GM18511 (cell line): ENCODE measurements around the gene CELSR2.
"Not testable (repeated sequence)": the region's sequence is repeated elsewhere in the genome, so short reads cannot be mapped to it uniquely, and the experiment has no call there.

Experiments
- ATAC-seq: cut with Tn5 transposase; IDR thresholded peaks from one replicate; pipeline ENCODE4 v1.9.1; 2021; ENCODE audit warnings: mild to moderate bottlenecking, moderate library complexity; ENCODE audit not compliant: unreplicated experiment

CELSR2 gene

DNA sequence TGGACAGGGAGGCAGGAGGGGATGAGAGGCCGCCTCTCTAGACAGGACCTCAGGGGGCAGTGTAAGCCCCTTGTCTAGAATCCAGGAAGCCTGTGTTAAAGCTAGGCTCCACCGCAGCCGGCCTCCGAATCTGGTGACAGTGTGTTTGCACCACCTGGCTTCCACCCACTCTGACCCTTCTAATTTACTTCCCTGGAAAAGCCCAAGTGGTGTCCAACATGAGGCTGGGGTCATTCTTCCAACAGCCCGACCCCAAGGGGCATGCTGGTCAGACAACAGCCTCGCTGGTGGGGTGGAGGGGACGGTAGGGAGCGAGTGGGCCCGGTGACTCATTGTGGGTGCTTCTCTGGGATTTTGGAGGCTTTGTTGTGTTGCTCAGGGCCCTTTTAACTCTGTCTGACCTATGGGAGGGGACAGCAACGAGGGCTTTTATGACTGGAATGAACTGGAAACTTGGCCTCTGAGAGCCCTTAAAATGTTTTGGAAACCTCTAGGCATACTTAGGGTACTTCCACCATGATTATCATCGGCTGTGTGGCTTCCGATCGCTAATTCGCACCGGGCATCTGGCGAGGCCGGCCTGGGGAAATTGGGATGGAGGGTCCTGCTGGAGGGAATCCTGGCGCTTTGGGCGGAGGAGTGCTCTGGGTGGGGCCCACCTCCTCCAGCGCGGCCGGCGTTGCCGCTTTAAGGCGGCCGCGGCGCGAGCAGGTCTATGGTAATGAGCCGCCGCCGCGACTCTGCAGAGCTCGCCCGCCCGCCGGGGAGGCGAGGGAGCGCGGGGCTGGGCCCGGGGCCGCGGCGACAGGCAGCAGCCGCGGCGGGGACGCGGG, at the start of gene CELSR2:
Gene CELSR2, plus strand, starts transcription at position 743 of the 833 bp plus-strand sequence. CDS start 541 bp downstream, outside the sequence.
- ATAC-seq, result peak; percentile 85

DNA sequence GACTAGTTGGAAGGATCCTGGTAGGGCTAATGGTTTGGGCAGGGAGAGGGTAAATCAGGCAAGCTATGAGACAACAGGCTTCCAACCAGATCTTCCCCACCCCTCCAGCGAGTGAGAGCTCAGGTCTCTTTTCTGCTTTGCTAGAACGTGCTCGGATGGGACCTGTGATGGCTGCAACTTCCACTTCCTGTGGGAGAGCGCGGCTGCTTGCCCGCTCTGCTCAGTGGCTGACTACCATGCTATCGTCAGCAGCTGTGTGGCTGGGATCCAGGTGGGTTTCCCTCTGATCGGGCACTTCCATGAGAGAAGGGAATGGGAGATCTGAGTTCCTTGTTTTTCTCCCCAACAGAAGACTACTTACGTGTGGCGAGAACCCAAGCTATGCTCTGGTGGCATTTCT, 49.6 kb upstream of the CELSR2 start:
- ATAC-seq, result no peak

DNA sequence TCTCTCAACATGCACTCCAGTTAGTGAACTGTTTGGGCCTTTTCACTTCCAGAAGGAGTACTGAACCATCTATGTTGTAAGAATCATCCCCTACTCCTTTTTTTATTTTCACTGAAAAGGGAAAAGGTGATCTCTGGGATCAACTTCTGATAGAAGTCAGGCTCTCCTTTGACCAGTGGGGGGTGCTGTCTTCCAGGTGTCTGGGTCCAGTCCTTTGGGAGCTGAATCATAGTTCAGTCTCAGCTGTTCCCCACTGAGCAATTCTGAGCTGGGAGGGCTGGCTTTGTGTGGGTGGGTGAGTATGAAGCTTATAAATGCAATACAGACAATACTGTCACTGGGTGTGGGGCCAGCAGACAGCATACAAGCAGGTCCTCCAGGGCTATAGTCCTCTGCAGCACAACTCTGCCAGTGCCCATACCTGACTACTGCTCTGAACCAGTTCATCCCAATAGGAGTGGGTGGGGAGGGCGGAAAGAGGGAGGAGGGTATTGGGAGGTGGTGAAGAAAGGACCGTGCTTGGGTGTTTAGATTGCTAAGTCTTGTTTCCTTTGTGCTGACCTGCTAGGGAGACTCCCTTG, 48.1 kb upstream of the CELSR2 start:
- ATAC-seq, result no peak

DNA sequence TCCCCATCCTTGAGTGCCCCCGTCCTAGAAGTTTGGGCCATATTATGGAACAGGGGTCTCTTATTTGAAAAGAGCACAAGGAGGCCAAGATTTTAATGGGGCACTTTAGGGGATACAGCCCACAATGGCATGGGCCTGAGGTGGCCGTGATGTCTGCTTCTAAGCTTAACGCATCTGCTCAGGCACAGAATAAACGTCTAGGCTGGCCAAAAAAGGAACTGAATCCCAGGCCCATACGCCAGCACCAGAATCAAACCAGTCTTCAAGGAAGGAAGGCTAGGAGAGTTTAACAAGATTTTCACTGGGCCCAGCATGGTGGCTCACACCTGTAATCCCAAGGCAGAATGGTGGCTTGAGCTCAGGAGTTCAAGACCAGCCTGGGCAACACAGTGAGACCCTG, 44.9 kb upstream of the CELSR2 start:
- no peak for ATAC-seq

DNA sequence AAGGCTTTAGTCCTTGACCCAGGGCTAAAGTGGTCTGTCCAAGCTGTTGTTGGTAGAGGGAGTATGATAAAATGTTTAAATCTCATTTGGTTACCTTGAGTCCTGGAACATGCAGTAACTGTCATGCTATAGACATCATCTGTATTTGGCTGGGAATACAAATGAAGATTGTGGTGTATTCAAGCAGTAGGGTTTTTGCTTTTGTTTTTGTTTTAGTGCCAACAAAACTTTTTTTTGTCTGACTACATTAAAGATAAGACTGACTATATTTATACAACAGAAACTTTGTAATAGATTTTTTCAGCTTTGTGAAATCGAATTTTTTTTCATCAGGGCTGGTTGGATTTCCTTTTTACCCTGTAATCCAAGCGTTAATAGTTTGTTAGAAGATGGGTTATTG, 43.0 kb upstream of the CELSR2 start:
- ATAC-seq, result no peak

DNA sequence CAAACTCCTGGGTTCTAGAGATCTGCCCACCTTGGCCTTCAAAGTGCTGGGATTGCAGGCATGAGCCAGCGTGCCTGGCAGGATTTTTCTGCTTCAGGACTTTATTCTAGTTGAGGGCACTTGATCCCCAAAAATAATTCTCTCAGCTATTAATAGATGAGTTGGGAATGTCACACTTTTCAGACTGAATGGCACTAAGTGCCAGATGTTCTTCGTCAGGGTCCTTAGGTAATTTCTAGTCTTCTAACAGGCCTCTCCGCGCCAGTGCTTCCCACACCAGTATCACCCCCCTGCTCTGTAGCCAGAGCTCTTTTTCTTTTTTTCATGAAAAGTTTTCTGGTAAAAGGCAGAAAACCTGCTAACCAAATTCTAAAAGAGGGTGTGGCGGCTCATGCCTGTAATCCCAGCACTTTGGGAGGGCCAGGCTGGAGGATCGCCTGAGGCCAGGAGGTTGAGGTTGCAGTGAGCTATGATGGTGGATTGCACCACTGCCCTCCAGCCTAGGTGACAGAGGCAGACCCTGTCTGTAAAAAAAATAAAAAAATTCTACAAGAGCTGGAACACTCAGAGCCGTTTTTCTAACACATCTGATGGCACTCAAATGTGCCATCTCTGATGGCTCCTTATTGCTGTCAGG, 41.8 kb upstream of the CELSR2 start:
- ATAC-seq, result no peak

DNA sequence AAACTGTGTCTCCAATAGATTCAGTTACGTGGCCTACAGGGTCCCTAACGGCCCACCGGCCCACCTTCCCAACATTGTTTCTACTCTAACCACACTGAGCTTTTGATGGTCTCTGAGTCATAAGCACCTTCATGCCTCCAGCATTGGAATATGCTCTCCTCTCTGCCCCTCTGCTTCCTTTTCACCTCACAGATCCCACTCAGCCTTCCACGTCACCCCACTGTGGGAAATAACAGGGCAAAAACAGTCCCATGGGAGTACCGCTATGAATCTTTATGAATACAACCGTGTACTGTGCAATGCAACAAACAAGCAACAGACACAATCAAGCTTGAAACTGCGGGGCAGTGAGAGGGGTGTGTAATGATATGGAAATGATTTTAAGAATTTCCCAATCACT, 40.9 kb upstream of the CELSR2 start:
- no peak for ATAC-seq

DNA sequence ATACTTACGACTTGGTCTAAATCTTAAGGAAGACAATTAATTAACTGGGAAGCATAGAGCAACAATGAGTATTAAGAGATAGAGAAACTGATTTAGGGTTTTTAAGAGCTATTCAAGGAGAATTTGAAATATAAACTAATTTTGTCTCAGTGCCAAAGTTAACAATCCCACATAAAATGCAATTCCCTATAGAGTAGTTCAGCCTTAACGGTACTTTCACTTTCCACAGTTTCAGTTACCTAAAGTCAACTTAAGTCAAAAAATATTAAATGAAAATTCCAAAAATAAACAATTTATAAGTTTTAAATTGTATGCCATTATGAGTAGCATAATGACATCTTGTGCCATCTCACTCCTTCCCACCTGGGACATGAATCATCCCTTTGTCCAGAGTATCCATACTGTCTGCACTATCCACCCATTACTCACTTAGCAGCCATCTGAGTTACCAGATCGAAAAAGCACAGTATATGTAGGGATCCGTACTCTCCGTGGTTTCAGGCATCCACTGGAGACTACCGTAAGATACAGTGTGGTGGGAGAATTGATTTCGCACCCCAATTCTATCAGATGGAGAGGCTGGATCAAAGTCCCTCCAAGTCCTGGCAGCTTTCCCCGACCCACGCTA, 40.4 kb upstream of the CELSR2 start:
- no peak for ATAC-seq

- no peak for ATAC-seq
Measured at GRCh38 chr1:109210058-109210457, 39.3 kb upstream of the CELSR2 start.

GRCh38 chr1:109213345-109213823, 36.0 kb upstream of the CELSR2 start:
- ATAC-seq, result no peak

DNA sequence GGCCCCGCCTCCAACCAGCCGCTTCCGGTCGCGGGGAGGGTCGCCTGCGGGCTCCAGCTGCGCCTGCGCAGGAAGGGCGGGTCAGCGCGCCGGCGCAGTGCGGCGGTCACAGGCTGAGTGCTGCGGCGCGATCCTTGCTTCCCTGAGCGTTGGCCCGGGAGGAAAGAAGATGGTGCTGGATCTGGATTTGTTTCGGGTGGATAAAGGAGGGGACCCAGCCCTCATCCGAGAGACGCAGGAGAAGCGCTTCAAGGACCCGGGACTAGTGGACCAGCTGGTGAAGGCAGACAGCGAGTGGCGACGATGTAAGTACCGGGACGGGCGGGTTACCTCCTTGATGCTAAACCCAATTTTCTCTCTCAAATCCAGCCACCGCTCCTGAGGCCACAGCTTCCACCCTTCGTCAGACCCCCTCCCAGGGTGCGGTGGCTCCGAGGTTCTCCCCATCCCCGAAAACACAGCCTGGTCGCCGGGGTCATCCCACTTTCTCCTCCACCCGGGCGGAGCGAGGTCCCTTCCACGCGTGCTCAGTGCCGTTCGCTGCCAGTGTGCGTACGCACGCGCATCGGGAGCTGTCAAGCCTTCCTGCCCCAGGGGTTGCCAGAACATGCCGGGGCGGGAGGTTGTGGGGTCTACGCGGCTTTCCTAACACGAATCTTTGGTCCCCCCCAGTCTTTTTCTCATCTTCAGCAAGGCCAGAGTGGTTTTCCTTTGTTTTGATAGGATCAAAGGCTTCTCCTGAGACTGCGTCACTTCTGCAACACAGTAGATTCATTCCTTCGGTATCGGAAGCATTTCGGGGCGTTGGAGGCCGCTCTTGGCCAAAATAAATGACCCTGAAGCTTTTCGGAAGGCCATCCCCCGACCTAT, 35.3 kb upstream of the CELSR2 start, which contains the start of gene SARS1:
Gene SARS1, plus strand, starts transcription at position 95 of the 870 bp plus-strand sequence. Its CDS starts 75 bp downstream, at position 170.
- peak; percentile 85 for ATAC-seq

GRCh38 chr1:109214695-109215623, 34.4 kb upstream of the CELSR2 start:
- no peak for ATAC-seq

DNA sequence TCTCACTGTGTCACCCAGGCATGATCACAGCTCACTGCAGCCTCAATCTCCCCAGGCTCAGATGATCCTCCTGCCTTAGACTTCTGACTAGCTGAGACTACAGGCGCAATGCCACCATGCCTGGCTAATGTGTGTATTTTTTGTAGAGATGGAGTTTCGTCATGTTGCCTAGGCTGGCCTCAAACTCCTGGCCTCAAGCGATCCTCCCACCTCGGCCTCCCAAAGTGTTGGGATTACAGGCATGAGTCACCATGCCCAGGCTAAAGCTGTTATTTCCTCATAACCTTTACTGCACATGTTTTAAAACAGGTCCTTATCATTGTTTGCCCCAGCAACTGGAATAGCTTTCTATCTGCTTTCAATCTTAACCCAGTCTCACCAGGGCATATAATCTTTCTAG, 32.7 kb upstream of the CELSR2 start:
- no peak for ATAC-seq

DNA sequence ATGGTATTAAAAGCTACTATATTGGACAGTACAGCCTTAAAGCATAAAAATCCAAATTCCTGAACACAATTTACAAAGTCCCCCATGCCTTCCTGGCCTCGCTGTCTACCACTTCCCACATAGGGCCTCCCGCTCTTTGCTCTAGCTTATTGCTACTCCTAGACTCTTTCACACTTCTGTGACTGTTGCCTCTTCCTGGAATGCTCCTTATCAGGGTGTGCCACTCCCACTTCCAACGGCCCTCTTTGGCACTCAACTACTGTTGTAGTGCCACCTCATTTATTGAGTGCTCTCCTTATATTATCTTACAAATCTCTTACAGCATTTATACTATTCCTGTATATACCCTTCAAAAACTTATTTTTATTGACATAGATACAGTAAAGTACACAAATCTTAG, 30.8 kb upstream of the CELSR2 start:
- no peak for ATAC-seq

DNA sequence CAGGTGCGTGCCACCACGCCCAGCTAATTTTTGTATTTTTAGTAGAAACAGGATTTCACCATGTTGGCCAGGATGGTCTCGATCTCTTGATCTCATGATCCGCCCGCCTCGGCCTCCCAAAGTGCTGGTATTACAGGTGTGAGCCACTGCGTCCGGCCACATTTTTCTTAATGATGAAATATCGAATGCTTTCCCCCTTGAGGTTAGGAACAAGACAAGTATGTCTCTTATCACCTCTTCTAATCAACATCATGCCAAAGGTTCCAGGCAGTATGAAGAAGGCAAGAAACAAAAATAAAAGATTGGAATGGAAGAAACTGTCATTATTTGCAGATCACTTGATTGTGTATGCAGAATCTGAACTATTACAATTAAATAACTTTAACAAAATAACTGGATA, 28.1 kb upstream of the CELSR2 start:
- not testable (repeated sequence) for ATAC-seq

- ATAC-seq, result no peak
Measured at GRCh38 chr1:109225308-109225707, 24.0 kb upstream of the CELSR2 start.

GRCh38 chr1:109225711-109226445, 23.5 kb upstream of the CELSR2 start:
- no peak for ATAC-seq

- ATAC-seq, result no peak
Measured at GRCh38 chr1:109228167-109228566, 21.2 kb upstream of the CELSR2 start.
